GM12891 (cell line): ENCODE data around the gene EID3.

Source experiments
- PAX5 ChIP-seq: IDR thresholded peaks from 2 replicates; pipeline ENCODE4 v1.6.1; 2011; ENCODE audit warnings: low read length, moderate library complexity, mild to moderate bottlenecking; ENCODE audit not compliant: insufficient read depth, severe bottlenecking
- POLR2A ChIP-seq: IDR thresholded peaks from 2 replicates; pipeline ENCODE4 v1.6.1; 2011; ENCODE audit warnings: low read depth, low read length, control low read depth
- POLR2AphosphoS5 ChIP-seq: IDR thresholded peaks from 2 replicates; pipeline ENCODE4 v1.6.1; 2011; ENCODE audit warnings: low read depth, low read length, control low read depth
- SPI1 ChIP-seq: IDR thresholded peaks from 2 replicates; pipeline ENCODE4 v1.6.1; 2011; ENCODE audit warnings: low read depth, low read length, control low read depth
- TAF1 ChIP-seq: IDR thresholded peaks from 2 replicates; pipeline ENCODE4 v1.6.1; 2011; ENCODE audit warnings: low read depth, low read length, control low read depth

DNA sequence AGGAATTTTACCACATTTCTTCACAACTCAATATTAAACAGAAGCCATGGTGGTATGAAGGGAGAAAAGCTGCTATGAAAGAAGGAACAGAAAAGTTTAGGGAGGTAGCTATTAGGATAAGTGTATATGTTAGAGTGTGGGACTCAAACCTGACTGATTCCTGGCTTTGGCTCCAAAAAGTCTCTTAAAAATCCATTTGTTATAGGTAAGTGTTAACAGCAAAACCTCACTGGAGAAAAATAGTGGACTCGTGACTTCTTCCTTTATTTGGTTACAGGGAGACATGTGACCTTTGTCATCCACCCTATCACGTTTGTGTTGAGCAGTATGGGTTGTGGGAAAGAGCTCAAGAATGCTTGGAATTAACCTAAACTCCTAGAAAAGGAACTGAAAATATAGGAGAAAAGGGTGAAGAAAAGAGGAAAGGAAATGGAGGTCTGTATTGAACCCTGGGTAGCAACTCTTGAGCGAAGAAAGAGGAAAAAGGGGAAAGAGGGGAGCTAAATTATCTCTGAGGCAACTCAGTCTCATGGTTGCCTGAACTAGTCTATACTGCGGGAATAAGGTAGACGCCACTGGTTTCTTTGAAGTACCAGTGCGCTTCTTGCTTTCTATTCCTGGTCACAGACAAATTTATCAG, 3.6 kb upstream of the EID3 start:
- no peak for TF ChIP-seq POLR2A
- TF ChIP-seq TAF1, result no peak
- no peak for TF ChIP-seq POLR2AphosphoS5
- TF ChIP-seq PAX5, result no peak
- TF ChIP-seq SPI1, result no peak
